GM12878 (cell line): ENCODE measurements around the gene MYLK3. TPM values are rescaled to one million over a fixed set of nuclear protein-coding genes. Genes with fewer than 3 reads are reported as not detected.

Experiments
- ATAC-seq: fragments of 200-7000 bp; cut with Tn5 transposase; 3 replicates; pipeline ENCODE4 v1.9.1; 2020; ENCODE audit warnings: mild to moderate bottlenecking, moderate library complexity
- BruUV-seq: library from RNA; stranded (reverse); fragments of 400-500 nt; replicated peaks from 2 replicates; lab custom pipeline; 2021; lab: Mats Ljungman, UMichigan
- CTCF ChIA-PET: fragments of 300-600 bp; sonication (Branson Sonifier 250); formaldehyde crosslinking; extraction: SDS; loops from one replicate; lab custom pipeline; 2021; ENCODE audit warnings: inconsistent platforms; lab: Yijun Ruan, JAX
- POLR2A ChIA-PET: fragments of 350-600 bp; formaldehyde crosslinking; extraction: SDS; loops from one replicate; lab custom pipeline; 2021; ENCODE audit warnings: inconsistent platforms; lab: Charles Lee
- RAD21 ChIA-PET: fragments of 300-600 bp; sonication (Branson Sonifier 250); formaldehyde crosslinking; loops from one replicate; lab custom pipeline; 2023; ENCODE audit warnings: antibody characterized with exemption; ENCODE audit not compliant: unreplicated experiment; lab: Charles Lee
- SMC1A ChIA-PET: fragments of 300-600 bp; sonication (Branson Sonifier 250); formaldehyde crosslinking; loops from one replicate; lab custom pipeline; 2023; ENCODE audit not compliant: unreplicated experiment, uncharacterized antibody; lab: Charles Lee
- DNase-seq: peaks from one replicate; pipeline ENCODE4 v3.0.0-alpha.2; 2011; ENCODE audit warnings: low read depth, low spot score
- FAIRE-seq: peaks from 3 replicates; lab custom pipeline; 2011; peaks lifted over from hg19 to GRCh38; lab: Jason Lieb, UNC
- H2AFZ ChIP-seq: 2 replicates; pipeline ENCODE4 v1.6.0; 2011; ENCODE audit warnings: low read depth, low read length, control low read depth; ENCODE audit not compliant: control insufficient read depth
- H3K27ac ChIP-seq: 2 replicates; pipeline ENCODE4 v1.5.1; 2011; ENCODE audit warnings: control low read depth; ENCODE audit not compliant: control insufficient read depth, insufficient read depth
- H3K27me3 ChIP-seq, 2 experiments: replicated peaks in 1 of 2; 2 replicates each; pipeline versions ENCODE4 v1.6.0 to v1.6.1; 2011; ENCODE audit warnings: low read length in 1 of 2; ENCODE audit not compliant: control insufficient read depth in 2 of 2, insufficient read depth in 2 of 2
- H3K36me3 ChIP-seq, 2 experiments: 2 replicates each; pipeline ENCODE4 v1.5.1; 2011; ENCODE audit warnings: low read length in 1 of 2; ENCODE audit not compliant: control insufficient read depth in 2 of 2, insufficient read depth in 2 of 2
- H3K4me1 ChIP-seq: 2 replicates; pipeline ENCODE4 v1.6.1; 2011; ENCODE audit warnings: mild to moderate bottlenecking, low read length, moderate library complexity, mixed read lengths; ENCODE audit not compliant: control insufficient read depth, insufficient read depth
- H3K4me2 ChIP-seq: 2 replicates; pipeline ENCODE4 v1.6.0; 2011; ENCODE audit warnings: control low read depth; ENCODE audit not compliant: control insufficient read depth, insufficient read depth
- H3K4me3 ChIP-seq: fragments of 200-600 bp; sonication (generic); 2 replicates; pipeline ENCODE4 v1.5.1; 2016
- H3K79me2 ChIP-seq: 2 replicates; pipeline ENCODE4 v1.6.0; 2011; ENCODE audit warnings: low read length; ENCODE audit not compliant: control insufficient read depth, insufficient read depth
- H3K9ac ChIP-seq: 2 replicates; pipeline ENCODE4 v1.8.0; 2011; ENCODE audit warnings: low read length, control low read depth, mixed read lengths; ENCODE audit not compliant: control insufficient read depth, insufficient read depth
- H3K9me3 ChIP-seq: replicated peaks from 3 replicates; pipeline ENCODE4 v1.5.1; 2011; ENCODE audit warnings: mild to moderate bottlenecking, low read length; ENCODE audit not compliant: control insufficient read depth, insufficient read depth
- H4K20me1 ChIP-seq: 2 replicates; pipeline ENCODE4 v1.6.0; 2011; ENCODE audit not compliant: control insufficient read depth, insufficient read depth
- ATF2 ChIP-seq: IDR thresholded peaks from 2 replicates; pipeline ENCODE4 v1.6.1; 2012; ENCODE audit warnings: low read length, inconsistent platforms
- BCL11A ChIP-seq: IDR thresholded peaks from 2 replicates; pipeline ENCODE4 v1.6.1; 2011; ENCODE audit warnings: low read depth, low read length
- CUX1 ChIP-seq: IDR thresholded peaks from 2 replicates; pipeline ENCODE4 v1.6.1; 2012; ENCODE audit warnings: improper control_type of control experiment, low read depth, low read length; ENCODE audit not compliant: insufficient replicate concordance
- ETV6 ChIP-seq, 2 experiments: fragments of 450-650 bp in 1 of 2; IDR thresholded peaks in 1 of 2; conservative IDR thresholded peaks in 1 of 2; 2 replicates each; pipeline ENCODE4 v1.6.1; 2014; ENCODE audit warnings: antibody characterized with exemption in 1 of 2, borderline replicate concordance in 1 of 2, low read depth in 1 of 2, mild to moderate bottlenecking in 1 of 2, moderate library complexity in 1 of 2
- FOXK2 ChIP-seq: fragments of 450-650 bp; IDR thresholded peaks from 2 replicates; pipeline ENCODE4 v1.6.1; 2017; ENCODE audit warnings: mild to moderate bottlenecking, moderate library complexity
- PAX8 ChIP-seq: fragments of 450-650 bp; IDR thresholded peaks from 2 replicates; pipeline ENCODE4 v1.6.1; 2017; ENCODE audit warnings: mild to moderate bottlenecking, moderate library complexity
- PML ChIP-seq: IDR thresholded peaks from 2 replicates; pipeline ENCODE4 v1.6.1; 2012; ENCODE audit warnings: low read length, inconsistent platforms
- SREBF1 ChIP-seq: IDR thresholded peaks from 2 replicates; pipeline ENCODE4 v1.6.1; 2012; ENCODE audit warnings: mild to moderate bottlenecking, low read length
- TAF1 ChIP-seq: IDR thresholded peaks from 2 replicates; pipeline ENCODE4 v1.6.1; 2011; ENCODE audit warnings: mild to moderate bottlenecking, low read depth, low read length, borderline replicate concordance
- ZNF207 ChIP-seq: fragments of 450-650 bp; IDR thresholded peaks from 2 replicates; pipeline ENCODE4 v1.6.1; 2014; ENCODE audit warnings: antibody characterized with exemption, mild to moderate bottlenecking, borderline replicate concordance
- ZZZ3 ChIP-seq: IDR thresholded peaks from 2 replicates; pipeline ENCODE4 v1.6.1; 2011; ENCODE audit warnings: low read depth; ENCODE audit not compliant: control insufficient read depth, insufficient read length
- WGBS: methylation state at CpG from one replicate; pipeline ENCODE4 v1.1.6; 2016; ENCODE audit warnings: low lambda C conversion rate; ENCODE audit not compliant: insufficient replicate concordance, insufficient coverage; ENCODE audit errors: missing lambda C conversion rate; 5-methylcytosine and 5-hydroxymethylcytosine counted together
- in situ Hi-C: fragments of 300-500 bp; cut with MboI; formaldehyde crosslinking; loops from 9 replicates; pipeline ENCODE4 v1.14.3; 2018; ENCODE audit warnings: mixed read lengths
- intact Hi-C: fragments of 100-400 bp; cut with micrococcal nuclease; formaldehyde crosslinking; loops from one replicate; pipeline ENCODE4 v1.14.2; 2022; ENCODE audit not compliant: unreplicated experiment
- polyA plus RNA-seq, 11 experiments: library from polyadenylated mRNA; depleted of rRNA in 4 of 11; unstranded in 6 of 11; stranded (reverse) in 5 of 11; fragments of >200 nt; fragmentation: Nextera tagmentation in 4 of 11; fragmentation: Illumina TruSeq in 1 of 11; extraction: Ambion mirVana in 4 of 11; extraction: Trizol in 1 of 11; gene quantifications; 1 replicate in 1 of 11; 2 replicates in 10 of 11; pipeline versions ENCODE4 v1.2.1 to v1.2.3, GENCODE V29; 2011 to 2016; ENCODE audit warnings: inconsistent platforms in 2 of 11, missing spikeins in 2 of 11, low read depth in 1 of 11
- total RNA-seq, 4 experiments: library from RNA; depleted of rRNA in 3 of 4; stranded (reverse); fragments of >200 nt in 3 of 4; fragmentation: Illumina TruSeq in 1 of 4; extraction: Trizol in 1 of 4; gene quantifications; 2 replicates each; pipeline versions ENCODE4 v1.2.1 to v1.2.3, GENCODE V29; 2013 to 2021
- TF ChIP-seq, protein P1 (sequence below), 3 experiments: IDR thresholded peaks in 2 of 3; conservative IDR thresholded peaks in 1 of 3; 2 replicates each; pipeline ENCODE4 v1.5.1; 2011; ENCODE audit warnings: low read depth in 3 of 3, low read length in 3 of 3, mild to moderate bottlenecking in 3 of 3, control low read depth in 2 of 3, moderate library complexity in 2 of 3, inconsistent platforms in 1 of 3, mixed read lengths in 1 of 3; ENCODE audit not compliant: control insufficient read depth in 2 of 3, insufficient read depth in 1 of 3; ENCODE audit errors: extremely low read depth in 1 of 3

The MYLK3 gene
- total and polyA plus RNA-seq, 10 of the 15 experiments (the other 5 are each of a cell fraction or from before 2014, with no cell fraction given), result 0.02 to 0.46 (median 0.17) TPM

GRCh38 chr16:46753015-46753414, 4.9 kb upstream of the MYLK3 start:
- ChIA-PET CTCF (no interaction called here), POLR2A (no interaction called here), RAD21 (no interaction called here), SMC1A (no interaction called here)
- H3K4me1 ChIP-seq, result peaks cover 16% of the 10 kb centered on the region
- TF ChIP-seq CUX1, result no peak
- TF ChIP-seq PAX8, result no peak
- TF ChIP-seq ETV6 (conservative IDR thresholded peaks at IDR 0.05 in 1 of 2, IDR thresholded peaks at IDR 0.05 in 1 of 2; ENCODE audit: borderline replicate concordance in 1 of 2, low read depth in 1 of 2), result no peak
- no peak for TF ChIP-seq TAF1
- TF ChIP-seq, protein P1, sequence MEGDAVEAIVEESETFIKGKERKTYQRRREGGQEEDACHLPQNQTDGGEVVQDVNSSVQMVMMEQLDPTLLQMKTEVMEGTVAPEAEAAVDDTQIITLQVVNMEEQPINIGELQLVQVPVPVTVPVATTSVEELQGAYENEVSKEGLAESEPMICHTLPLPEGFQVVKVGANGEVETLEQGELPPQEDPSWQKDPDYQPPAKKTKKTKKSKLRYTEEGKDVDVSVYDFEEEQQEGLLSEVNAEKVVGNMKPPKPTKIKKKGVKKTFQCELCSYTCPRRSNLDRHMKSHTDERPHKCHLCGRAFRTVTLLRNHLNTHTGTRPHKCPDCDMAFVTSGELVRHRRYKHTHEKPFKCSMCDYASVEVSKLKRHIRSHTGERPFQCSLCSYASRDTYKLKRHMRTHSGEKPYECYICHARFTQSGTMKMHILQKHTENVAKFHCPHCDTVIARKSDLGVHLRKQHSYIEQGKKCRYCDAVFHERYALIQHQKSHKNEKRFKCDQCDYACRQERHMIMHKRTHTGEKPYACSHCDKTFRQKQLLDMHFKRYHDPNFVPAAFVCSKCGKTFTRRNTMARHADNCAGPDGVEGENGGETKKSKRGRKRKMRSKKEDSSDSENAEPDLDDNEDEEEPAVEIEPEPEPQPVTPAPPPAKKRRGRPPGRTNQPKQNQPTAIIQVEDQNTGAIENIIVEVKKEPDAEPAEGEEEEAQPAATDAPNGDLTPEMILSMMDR (IDR thresholded peaks at IDR 0.05 in 2 of 3, conservative IDR thresholded peaks at IDR 0.05 in 1 of 3; ENCODE audit: control insufficient read depth in 2 of 3, extremely low read depth in 1 of 3, insufficient read depth in 1 of 3, low read depth in 3 of 3, low read length in 3 of 3), result no peak
- TF ChIP-seq SREBF1, result no peak
- no peak for TF ChIP-seq ZNF207
- no peak for TF ChIP-seq FOXK2
- TF ChIP-seq BCL11A, result no peak
- no peak for TF ChIP-seq ATF2
- TF ChIP-seq ZZZ3, result no peak
- TF ChIP-seq PML, result no peak
- WGBS, result 52% methylated on average over 5 of the region's 5 CpGs
- no peak overlapping the region for H3K9ac ChIP-seq
- H2AFZ ChIP-seq, result no peak overlapping the region
- FAIRE-seq (no peak), ATAC-seq (no peak), DNase-seq (no peak)
- BruUV-seq, result no TSS peak
- no peaks in the 10 kb centered on the region for H3K79me2 ChIP-seq
- intact Hi-C loops, result no loop called here
- no peaks in the 10 kb centered on the region for H4K20me1 ChIP-seq
- H3K27ac ChIP-seq, result no peak overlapping the region
- H3K27me3 ChIP-seq, result no peaks in the 10 kb centered on the region
- no peaks in the 10 kb centered on the region for H3K36me3 ChIP-seq
- H3K9me3 ChIP-seq, result no peaks in the 10 kb centered on the region
- in situ Hi-C loops, result no loop called here
- H3K4me2 ChIP-seq, result no peak overlapping the region
- 0 out of 2 replicates have a peak overlapping the region, but pooled peaks have one; percentile 12 for H3K4me3 ChIP-seq
